AG09309 (cell line): ENCODE measurements around the gene NEUROD6.

Experiments
- DNase-seq: peaks from one replicate; pipeline ENCODE4 v3.0.0-alpha.2; 2010; ENCODE audit warnings: low read depth
- H3K4me3 ChIP-seq: 2 replicates; pipeline ENCODE4 v1.5.1; 2011; ENCODE audit warnings: mild to moderate bottlenecking, low read depth, low read length, moderate library complexity; ENCODE audit not compliant: control insufficient read depth
- TF ChIP-seq, protein P1 (sequence below): IDR thresholded peaks from 2 replicates; pipeline ENCODE4 v1.5.1; 2011; ENCODE audit warnings: mild to moderate bottlenecking, low read depth, low read length, inconsistent platforms; ENCODE audit not compliant: insufficient read depth, control insufficient read depth; ENCODE audit errors: missing control alignments

NEUROD6 gene

DNA sequence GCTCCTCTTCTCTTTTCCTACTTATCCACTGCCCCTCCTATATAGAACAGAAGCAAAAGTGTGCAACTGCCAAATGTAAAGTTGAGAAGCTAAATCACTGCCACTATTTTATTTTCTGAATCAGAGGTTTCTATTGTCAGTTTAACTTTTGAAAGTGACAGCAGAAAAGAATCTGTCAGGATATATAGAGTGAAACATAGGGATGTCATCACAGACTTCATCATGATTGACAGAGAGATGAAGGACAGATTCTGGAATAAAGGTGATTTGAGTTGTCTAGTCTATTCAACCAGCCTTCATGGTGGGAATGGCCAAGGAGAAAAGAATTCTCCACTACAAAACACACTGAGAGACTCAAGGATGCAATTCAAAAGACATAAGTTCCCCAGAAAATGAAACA lies 19.9 kb downstream of the NEUROD6 start:
- TF ChIP-seq, protein P1, sequence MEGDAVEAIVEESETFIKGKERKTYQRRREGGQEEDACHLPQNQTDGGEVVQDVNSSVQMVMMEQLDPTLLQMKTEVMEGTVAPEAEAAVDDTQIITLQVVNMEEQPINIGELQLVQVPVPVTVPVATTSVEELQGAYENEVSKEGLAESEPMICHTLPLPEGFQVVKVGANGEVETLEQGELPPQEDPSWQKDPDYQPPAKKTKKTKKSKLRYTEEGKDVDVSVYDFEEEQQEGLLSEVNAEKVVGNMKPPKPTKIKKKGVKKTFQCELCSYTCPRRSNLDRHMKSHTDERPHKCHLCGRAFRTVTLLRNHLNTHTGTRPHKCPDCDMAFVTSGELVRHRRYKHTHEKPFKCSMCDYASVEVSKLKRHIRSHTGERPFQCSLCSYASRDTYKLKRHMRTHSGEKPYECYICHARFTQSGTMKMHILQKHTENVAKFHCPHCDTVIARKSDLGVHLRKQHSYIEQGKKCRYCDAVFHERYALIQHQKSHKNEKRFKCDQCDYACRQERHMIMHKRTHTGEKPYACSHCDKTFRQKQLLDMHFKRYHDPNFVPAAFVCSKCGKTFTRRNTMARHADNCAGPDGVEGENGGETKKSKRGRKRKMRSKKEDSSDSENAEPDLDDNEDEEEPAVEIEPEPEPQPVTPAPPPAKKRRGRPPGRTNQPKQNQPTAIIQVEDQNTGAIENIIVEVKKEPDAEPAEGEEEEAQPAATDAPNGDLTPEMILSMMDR = no peak
- no peak overlapping the region for H3K4me3 ChIP-seq
- DNase-seq = no peak

DNA sequence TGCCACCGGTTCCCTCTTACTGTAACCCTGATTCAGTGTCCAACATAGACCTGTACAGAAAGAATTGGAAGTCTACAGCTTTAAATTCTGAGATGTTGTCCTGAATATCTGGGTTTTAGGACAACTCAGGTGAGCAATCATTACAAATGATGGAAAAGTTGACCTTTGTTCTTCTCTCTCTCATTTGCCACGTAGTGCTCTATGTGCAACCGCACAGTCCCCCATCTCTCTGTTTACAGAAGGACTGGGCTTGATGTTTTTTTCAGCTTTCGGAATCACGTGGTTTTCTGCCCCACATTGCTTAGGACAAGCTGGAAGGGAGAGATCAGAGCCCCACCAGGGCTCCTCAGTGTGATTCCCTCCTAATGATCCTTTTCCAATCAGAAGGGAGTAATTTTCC lies 22.2 kb downstream of the NEUROD6 start:
- no peak for DNase-seq
- TF ChIP-seq, protein P1 = no peak
- no peak overlapping the region for H3K4me3 ChIP-seq

DNA sequence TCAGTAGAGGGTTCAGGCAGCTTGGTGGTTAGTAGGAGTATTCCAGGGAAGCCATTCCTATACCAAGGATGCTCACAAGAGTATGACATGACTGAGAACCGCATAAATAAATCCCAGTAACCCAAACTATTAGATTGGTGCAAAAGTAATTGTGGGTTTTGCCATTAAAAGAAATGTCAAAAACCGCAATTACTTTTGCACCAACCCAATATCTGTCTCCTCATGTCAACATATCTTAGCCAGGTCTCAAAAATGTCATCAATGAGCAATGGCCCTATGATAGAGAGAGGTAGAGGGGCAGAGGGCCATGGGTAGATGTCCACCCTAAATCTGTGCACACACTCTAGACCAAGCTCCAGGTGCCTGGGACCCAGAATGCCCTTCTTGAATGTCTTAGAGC lies 23.6 kb downstream of the NEUROD6 start:
- no peak for DNase-seq
- H3K4me3 ChIP-seq = no peak overlapping the region
- TF ChIP-seq, protein P1 = no peak

DNA sequence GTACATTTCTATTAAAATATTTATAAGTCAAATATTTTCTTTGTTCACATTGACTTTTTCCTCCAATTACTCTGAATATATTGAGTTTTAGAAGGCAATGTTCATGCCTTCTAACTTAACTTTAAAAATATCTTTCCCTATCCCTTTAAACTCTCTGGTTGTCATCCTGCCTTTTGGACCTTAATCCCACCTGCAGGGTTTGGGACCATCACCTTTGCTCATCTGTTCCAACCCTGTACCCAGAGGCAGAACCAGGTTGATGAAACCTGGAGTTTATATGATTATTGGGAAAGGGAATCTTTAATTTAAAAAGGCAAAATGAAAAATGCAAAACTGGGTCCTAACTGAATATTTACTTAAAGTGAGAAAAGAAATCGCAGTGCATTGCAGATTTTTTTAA lies 24.8 kb downstream of the NEUROD6 start:
- TF ChIP-seq, protein P1 = no peak
- H3K4me3 ChIP-seq = no peak overlapping the region

DNA sequence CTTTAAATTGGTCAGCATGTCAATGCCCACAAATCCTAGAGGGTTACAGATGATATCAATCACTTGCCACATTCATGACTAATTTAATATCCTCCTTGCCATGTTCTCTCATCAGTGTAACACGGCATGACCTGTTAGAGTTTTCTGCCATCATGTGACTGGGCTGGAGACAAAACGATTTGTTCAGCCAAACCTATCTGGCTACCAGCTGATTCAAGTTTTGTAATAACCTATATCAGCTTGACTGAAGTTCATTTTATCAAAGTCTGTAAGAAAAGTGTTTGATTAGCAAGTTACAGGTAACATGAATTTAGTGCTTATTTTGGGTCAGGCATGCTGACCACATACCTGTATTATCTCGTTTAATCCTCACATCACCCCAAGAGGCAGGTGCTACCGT lies 25.7 kb downstream of the NEUROD6 start:
- DNase-seq = no peak
- H3K4me3 ChIP-seq = no peak overlapping the region
- TF ChIP-seq, protein P1 = no peak

More for the DNA sequence above, 24.8 kb downstream of the NEUROD6 start:
- no peak for DNase-seq

DNA sequence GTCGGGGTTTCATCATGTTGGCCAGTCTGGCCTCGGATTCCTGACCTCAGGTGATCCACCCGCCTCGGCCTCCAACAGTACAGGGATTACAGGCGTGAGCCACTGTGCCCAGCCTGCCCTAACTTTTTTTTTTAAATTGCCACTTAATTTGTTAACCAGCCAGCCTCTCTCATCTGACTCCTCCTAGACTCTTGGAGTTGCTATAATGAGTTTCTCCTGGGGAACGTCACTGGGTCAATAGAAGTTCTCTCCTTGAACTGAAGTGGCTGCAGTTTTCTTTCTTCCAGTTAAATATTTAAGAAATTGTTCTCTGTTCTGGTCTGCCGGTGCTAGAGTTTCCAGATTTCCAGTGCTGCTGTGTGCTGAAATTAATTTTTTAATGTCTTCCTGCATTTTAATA lies 27.6 kb downstream of the NEUROD6 start:
- no peak for DNase-seq
- TF ChIP-seq, protein P1 = no peak
- H3K4me3 ChIP-seq = no peak overlapping the region

DNA sequence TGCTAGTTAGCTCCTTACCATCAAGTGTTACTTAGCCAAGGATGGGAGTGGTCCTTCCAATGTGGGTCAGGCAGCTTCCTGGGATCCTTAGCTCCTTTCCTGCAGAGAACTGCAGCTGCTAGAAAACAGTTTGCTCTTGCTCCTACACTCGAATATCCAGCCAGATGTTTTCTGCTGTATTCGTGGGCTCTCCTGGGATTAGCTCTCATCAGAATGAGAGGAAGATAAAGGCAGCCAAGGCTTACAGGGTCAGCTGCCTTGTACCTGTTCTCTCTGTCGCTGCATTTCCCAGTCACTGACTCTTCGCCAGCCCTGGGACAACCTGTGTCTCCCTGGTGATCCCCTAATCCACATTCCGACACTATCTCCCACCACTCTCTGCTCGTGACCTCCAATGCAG lies 29.0 kb downstream of the NEUROD6 start:
- DNase-seq = no peak
- no peak overlapping the region for H3K4me3 ChIP-seq
- TF ChIP-seq, protein P1 = no peak
